ENCODE data around the gene WDFY4. TPM values are rescaled to one million over a fixed set of nuclear protein-coding genes. Genes with fewer than 3 reads are reported as not detected.

The WDFY4 gene
- total and polyA plus RNA-seq, 4 donors: 0.57 to 7.1 (median 2.0) TPM

- TF ChIP-seq MAX (IDR thresholded peaks at IDR 0.05): no peak
Observed at GRCh38 chr10:48758411-48758810, 73.7 kb downstream of the WDFY4 start (continued).

GRCh38 chr10:48759113-48759901, 74.6 kb downstream of the WDFY4 start:
- 74% methylated on average over 4 of the region's 4 CpGs for WGBS
- TF ChIP-seq TAF1 (conservative IDR thresholded peaks at IDR 0.05): no peak
- TF ChIP-seq FOXA1 (IDR thresholded peaks at IDR 0.05): no peak
- TF ChIP-seq RAD21 (IDR thresholded peaks at IDR 0.05): no peak
- TF ChIP-seq FOXA2 (IDR thresholded peaks at IDR 0.05): no peak
- TF ChIP-seq HNF4A (conservative IDR thresholded peaks at IDR 0.05): no peak

GRCh38 chr10:48760983-48761382, 76.3 kb downstream of the WDFY4 start:
- Histone ChIP-seq H3K27ac (ENCODE audit: low read depth in 1 of 2, low read length in 2 of 2) (no peak overlapping the region), H3K9ac (ENCODE audit: low read depth in 1 of 2, low read length in 2 of 2) (no peak overlapping the region), H3K36me3 (ENCODE audit: control insufficient read depth in 4 of 4, insufficient read depth in 3 of 4, low read depth in 1 of 4, low read length in 3 of 4) (no peaks in the 10 kb centered on the region), H3K4me1 (ENCODE audit: control insufficient read depth in 4 of 4, insufficient read depth in 4 of 4, low read length in 3 of 4) (no peaks in the 10 kb centered on the region), H3K9me3 (ENCODE audit: control insufficient read depth in 4 of 4, low read length in 3 of 4) (no peaks in the 10 kb centered on the region), H3K4me3 (ENCODE audit: low read depth in 1 of 3, low read length in 3 of 3) (no peak overlapping the region), H3K27me3 (ENCODE audit: control insufficient read depth in 4 of 4, insufficient read depth in 4 of 4, low read length in 3 of 4) (peaks cover 0 to 2% (median 0%) of the 10 kb centered on the region in 4 donors)
- no peak for TF ChIP-seq HNF4G (IDR thresholded peaks at IDR 0.05)
- no peak for TF ChIP-seq SP1 (IDR thresholded peaks at IDR 0.05)
- TF ChIP-seq TAF1 (conservative IDR thresholded peaks at IDR 0.05): no peak
- TF ChIP-seq ZBTB33 (IDR thresholded peaks at IDR 0.05): no peak
- TF ChIP-seq FOXA1 (IDR thresholded peaks at IDR 0.05): no peak
- no peak for TF ChIP-seq RXRA (IDR thresholded peaks at IDR 0.05)
- TF ChIP-seq EGR1 (IDR thresholded peaks at IDR 0.05; ENCODE audit: low read depth in 2 of 2): no peak
- TF ChIP-seq FOXA2 (IDR thresholded peaks at IDR 0.05): no peak
- no peak for TF ChIP-seq REST (IDR thresholded peaks at IDR 0.05)
- 69% methylated on average over 5 of the region's 5 CpGs for WGBS
- DNase-seq (ENCODE audit: low spot score): no peak

More at GRCh38 chr10:48759113-48759901, 74.6 kb downstream of the WDFY4 start:
- H3K4me1 ChIP-seq (ENCODE audit: control insufficient read depth in 4 of 4, insufficient read depth in 4 of 4, low read length in 3 of 4): no peaks in the 10 kb centered on the region
- peaks cover 0 to 2% (median 0%) of the 10 kb centered on the region in 4 donors for H3K27me3 ChIP-seq (ENCODE audit: control insufficient read depth in 4 of 4, insufficient read depth in 4 of 4, low read length in 3 of 4)
- no peak overlapping the region for H3K9ac ChIP-seq (ENCODE audit: low read depth in 1 of 2, low read length in 2 of 2)
- H3K4me3 ChIP-seq (ENCODE audit: low read depth in 1 of 3, low read length in 3 of 3): no peak overlapping the region
- no peaks in the 10 kb centered on the region for H3K36me3 ChIP-seq (ENCODE audit: control insufficient read depth in 4 of 4, insufficient read depth in 3 of 4, low read depth in 1 of 4, low read length in 3 of 4)
- DNase-seq (ENCODE audit: low spot score): no peak
- H3K27ac ChIP-seq (ENCODE audit: low read depth in 1 of 2, low read length in 2 of 2): no peak overlapping the region
- H3K9me3 ChIP-seq (ENCODE audit: control insufficient read depth in 4 of 4, low read length in 3 of 4): no peaks in the 10 kb centered on the region

Data from liver (tissue), 9 donors.